Kidney epithelial cell (primary cell): ENCODE data around the gene CD52. TPM values are rescaled to one million over a fixed set of nuclear protein-coding genes. Genes with fewer than 3 reads are reported as not detected.

Source experiments
- DNase-seq: peaks from one replicate; pipeline ENCODE4 v3.0.0-alpha.2; 2010; ENCODE audit warnings: low read depth
- H3K27me3 ChIP-seq: 2 replicates; pipeline ENCODE4 v1.6.0; 2011; ENCODE audit warnings: low read length; ENCODE audit not compliant: control insufficient read depth, insufficient read depth
- H3K36me3 ChIP-seq: 2 replicates; pipeline ENCODE4 v1.5.1; 2011; ENCODE audit warnings: low read length; ENCODE audit not compliant: control insufficient read depth, insufficient read depth
- H3K4me3 ChIP-seq: 2 replicates; pipeline ENCODE4 v1.5.1; 2011; ENCODE audit warnings: low read depth, mild to moderate bottlenecking, control low read depth, low read length
- CTCF ChIP-seq: IDR thresholded peaks from 2 replicates; pipeline ENCODE4 v1.5.1; 2011; ENCODE audit warnings: mild to moderate bottlenecking, moderate library complexity, low read length, control low read depth, inconsistent platforms; ENCODE audit not compliant: insufficient read depth, poor library complexity, severe bottlenecking
- total RNA-seq: library from RNA; depleted of rRNA; stranded (reverse); fragments of >200 nt; gene quantifications from 2 replicates; pipeline ENCODE4 v1.2.3, GENCODE V29; 2015

The CD52 gene
- total RNA-seq, 1 donor from 2014 or later, result not detected

- H3K36me3 ChIP-seq, result no peaks in the 10 kb centered on the region
- no peak overlapping the region for H3K4me3 ChIP-seq
- no peak for TF ChIP-seq CTCF
- no peak for DNase-seq
- peaks cover 2% of the 10 kb centered on the region for H3K27me3 ChIP-seq
Measured at GRCh38 chr1:26352338-26352679, 34.6 kb downstream of the CD52 start.

GRCh38 chr1:26353210-26353859 is 35.6 kb downstream of the CD52 start:
- Histone ChIP-seq H3K4me3 (no peak overlapping the region), H3K27me3 (peaks cover 2% of the 10 kb centered on the region), H3K36me3 (no peaks in the 10 kb centered on the region)
- DNase-seq, result no peak
- no peak for TF ChIP-seq CTCF

- no peak for DNase-seq
- no peaks in the 10 kb centered on the region for H3K36me3 ChIP-seq
- H3K27me3 ChIP-seq, result peaks cover 11% of the 10 kb centered on the region
- no peak for TF ChIP-seq CTCF
- H3K4me3 ChIP-seq, result no peak within 1 kb of the TSS
Measured at GRCh38 chr1:26353976-26354820, 36.4 kb downstream of the CD52 start, which contains the start of gene CRYBG2. Gene CRYBG2, minus strand, starts transcription at chr1:26354130. Its CDS starts 7,473 bp downstream, at chr1:26346657.

- Histone ChIP-seq H3K36me3 (no peaks in the 10 kb centered on the region), H3K27me3 (peaks cover 17% of the 10 kb centered on the region), H3K4me3 (no peak overlapping the region)
- TF ChIP-seq CTCF, result no peak
- no peak for DNase-seq
Measured at GRCh38 chr1:26354972-26355371, 37.2 kb downstream of the CD52 start.

GRCh38 chr1:26356106-26356505 is 38.3 kb downstream of the CD52 start:
- H3K4me3 ChIP-seq, result no peak overlapping the region
- H3K36me3 ChIP-seq, result no peaks in the 10 kb centered on the region
- peaks cover 29% of the 10 kb centered on the region for H3K27me3 ChIP-seq
- DNase-seq, result no peak
- TF ChIP-seq CTCF, result no peak

- no peak overlapping the region for H3K4me3 ChIP-seq
- no peak for DNase-seq
Measured at GRCh38 chr1:26357121-26357602, 39.4 kb downstream of the CD52 start.

More at GRCh38 chr1:26357121-26357602, 39.4 kb downstream of the CD52 start:
- no peak for TF ChIP-seq CTCF
- Histone ChIP-seq H3K27me3 (peaks cover 38% of the 10 kb centered on the region), H3K36me3 (no peaks in the 10 kb centered on the region)
